Stomach (tissue), 4 donors: ENCODE measurements around the gene GIMAP7.

ENCODE experiments used
- CTCF ChIP-seq, 7 experiments: fragments of 450-650 bp in 4 of 7; fragments of 200-600 bp in 3 of 7; sonication (generic) in 3 of 7; IDR thresholded peaks; one replicate each; pipeline ENCODE4 v1.5.1; 2016 to 2019; ENCODE audit warnings: antibody characterized with exemption in 7 of 7, control low read depth in 2 of 7, mild to moderate bottlenecking in 1 of 7
- POLR2AphosphoS5 ChIP-seq, 3 donors: sonication (generic); formaldehyde crosslinking; IDR thresholded peaks; one replicate each; pipeline ENCODE4 v1.6.1; 2016; ENCODE audit warnings: antibody characterized with exemption in 3 of 3

- TF ChIP-seq CTCF (IDR thresholded peaks at IDR 0.05) (no peak), POLR2AphosphoS5 (IDR thresholded peaks at IDR 0.05) (no peak)
Measured at GRCh38 chr7:150566572-150566971, 51.9 kb downstream of the GIMAP7 start.
